Ishikawa (cell line): Measurements from ENCODE around the gene ACAN.

Experiments
- EP300 ChIP-seq: IDR thresholded peaks from 2 replicates; pipeline ENCODE4 v1.6.1; 2012; ENCODE audit warnings: borderline replicate concordance
- FOXM1 ChIP-seq: IDR thresholded peaks from 2 replicates; pipeline ENCODE4 v1.6.1; 2012; ENCODE audit warnings: low read depth, borderline replicate concordance
- RAD21 ChIP-seq: IDR thresholded peaks from 2 replicates; pipeline ENCODE4 v1.6.1; 2012; ENCODE audit warnings: low read depth
- REST ChIP-seq: IDR thresholded peaks from 2 replicates; pipeline ENCODE4 v1.6.1; 2012; ENCODE audit warnings: low read depth, mild to moderate bottlenecking
- TAF1 ChIP-seq: IDR thresholded peaks from 2 replicates; pipeline ENCODE4 v1.6.1; 2012; ENCODE audit warnings: low read depth, mild to moderate bottlenecking
- TCF12 ChIP-seq: IDR thresholded peaks from 2 replicates; pipeline ENCODE4 v1.6.1; 2012; ENCODE audit warnings: low read depth
- TEAD4 ChIP-seq: IDR thresholded peaks from 2 replicates; pipeline ENCODE4 v1.6.1; 2012
- YY1 ChIP-seq: IDR thresholded peaks from 2 replicates; pipeline ENCODE4 v1.6.1; 2012; ENCODE audit warnings: low read depth

- no peak for TF ChIP-seq EP300
- TF ChIP-seq TAF1: no peak
- no peak for TF ChIP-seq RAD21
- no peak for TF ChIP-seq TCF12
- no peak for TF ChIP-seq YY1
- no peak for TF ChIP-seq REST
- no peak for TF ChIP-seq FOXM1
- no peak for TF ChIP-seq TEAD4
Observed at GRCh38 chr15:88800738-88801137, 2.5 kb upstream of the ACAN start.
